ENCODE results near the gene NUMA1. TPM values are rescaled to one million over a fixed set of nuclear protein-coding genes. Genes with fewer than 3 reads are reported as not detected.

NUMA1 gene
- total and polyA plus RNA-seq, 8 donors: 144 to 365 (median 343) TPM

GRCh38 chr11:72125956-72126355 lies 45.6 kb upstream of the NUMA1 start:
- H3K4me3 ChIP-seq: no peak overlapping the region
- intact Hi-C loops (cut with DNase I): no loop called here
- H3K36me3 ChIP-seq: no peaks in the 10 kb centered on the region
- peaks cover 0 to 6% of the 10 kb centered on the region in 2 donors for H3K9me3 ChIP-seq
- TF ChIP-seq CTCF (IDR thresholded peaks at IDR 0.05): no peak
- H3K27me3 ChIP-seq: no peaks in the 10 kb centered on the region
- DNase-seq (no peak), ATAC-seq (no peak)
- H3K4me1 ChIP-seq: peaks cover 0 to 10% of the 10 kb centered on the region in 2 donors
- no peak overlapping the region for H3K27ac ChIP-seq

- H3K27ac ChIP-seq: peak overlapping the region in 1 of 2 donors; percentile 42
- DNase-seq (peak in 1 of 4 donors; percentile 67), ATAC-seq (no peak)
- intact Hi-C loops (cut with DNase I): no loop called here
- H3K4me1 ChIP-seq: peaks cover 0 to 14% of the 10 kb centered on the region in 2 donors
- no peak for TF ChIP-seq CTCF (IDR thresholded peaks at IDR 0.05)
- H3K36me3 ChIP-seq: no peaks in the 10 kb centered on the region
- no peak overlapping the region for H3K4me3 ChIP-seq
- no peaks in the 10 kb centered on the region for H3K27me3 ChIP-seq
- peaks cover 0 to 6% of the 10 kb centered on the region in 2 donors for H3K9me3 ChIP-seq
Observed at GRCh38 chr11:72124046-72124445, 43.7 kb upstream of the NUMA1 start.

DNA sequence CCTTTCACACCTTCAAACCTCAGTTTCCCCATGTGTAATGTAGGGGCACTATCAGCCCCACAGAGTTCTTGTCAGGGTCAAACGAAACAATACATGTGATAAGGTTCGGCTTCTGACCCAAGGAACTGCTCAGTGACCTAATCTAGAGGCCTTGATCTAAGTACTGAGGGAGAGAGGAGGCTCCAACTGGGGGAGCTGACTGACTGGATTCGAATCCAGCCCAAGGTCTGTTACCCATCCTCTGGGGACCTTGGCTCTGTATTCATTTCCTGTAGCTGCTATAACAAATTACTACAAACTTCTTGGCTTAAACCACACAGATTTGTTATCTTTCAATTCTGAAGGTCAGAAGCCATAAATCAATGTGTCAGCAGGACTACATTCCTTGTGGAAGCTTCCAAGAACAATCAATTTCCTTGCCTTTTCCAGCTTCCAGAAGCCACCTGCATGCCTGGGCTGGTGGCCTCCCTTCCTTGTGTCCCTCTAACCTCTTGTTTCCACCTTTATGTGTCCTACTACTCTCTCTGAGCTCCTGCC lies 42.8 kb upstream of the NUMA1 start:
- intact Hi-C loops (cut with DNase I): no loop called here
- ATAC-seq (no peak), DNase-seq (no peak)
- no peak for TF ChIP-seq CTCF (IDR thresholded peaks at IDR 0.05)
- Histone ChIP-seq H3K9me3 (peaks cover 0 to 4% of the 10 kb centered on the region in 2 donors), H3K4me1 (peaks cover 0 to 19% of the 10 kb centered on the region in 2 donors), H3K4me3 (no peak overlapping the region), H3K27ac (no peak overlapping the region), H3K36me3 (no peaks in the 10 kb centered on the region), H3K27me3 (no peaks in the 10 kb centered on the region)

- H3K36me3 ChIP-seq: no peaks in the 10 kb centered on the region
- no peak overlapping the region for H3K4me3 ChIP-seq
- no peaks in the 10 kb centered on the region for H3K27me3 ChIP-seq
- H3K9me3 ChIP-seq: no peaks in the 10 kb centered on the region
- DNase-seq: no peak
- ATAC-seq: no peak
- TF ChIP-seq CTCF (IDR thresholded peaks at IDR 0.05): no peak
- intact Hi-C loops (cut with DNase I): no loop called here
- H3K27ac ChIP-seq: no peak overlapping the region
- H3K4me1 ChIP-seq: peaks cover 0 to 19% of the 10 kb centered on the region in 2 donors
Observed at GRCh38 chr11:72122607-72123006, 42.3 kb upstream of the NUMA1 start.

- Histone ChIP-seq H3K36me3 (no peaks in the 10 kb centered on the region), H3K9me3 (no peaks in the 10 kb centered on the region), H3K4me3 (no peak overlapping the region), H3K27ac (no peak overlapping the region), H3K4me1 (peaks cover 0 to 19% of the 10 kb centered on the region in 2 donors), H3K27me3 (no peaks in the 10 kb centered on the region)
- ATAC-seq (no peak), DNase-seq (no peak)
- TF ChIP-seq CTCF (IDR thresholded peaks at IDR 0.05): no peak
- intact Hi-C loops (cut with DNase I): no loop called here
Observed at GRCh38 chr11:72120930-72121329, 40.6 kb upstream of the NUMA1 start.
